ENCODE results near the gene FGR. TPM values are rescaled to one million over a fixed set of nuclear protein-coding genes. Genes with fewer than 3 reads are reported as not detected.

Gene FGR
- total RNA-seq, 1 donor from 2014 or later: 0.25 TPM

GRCh38 chr1:27563591-27564471 is 71.2 kb downstream of the FGR start:
- Mint-ChIP-seq H3K4me3 (ENCODE audit: low read depth) (no peak overlapping the region), H3K4me1 (ENCODE audit: low read depth) (peaks cover 10% of the 10 kb centered on the region), H3K9me3 (no peaks in the 10 kb centered on the region)

GRCh38 chr1:27563341-27563590 is 71.7 kb downstream of the FGR start:
- H3K27me3 Mint-ChIP-seq (ENCODE audit: low read depth): no peaks in the 10 kb centered on the region
- H3K4me3 Mint-ChIP-seq (ENCODE audit: low read depth): no peak overlapping the region
- peaks cover 10% of the 10 kb centered on the region for H3K4me1 Mint-ChIP-seq (ENCODE audit: low read depth)
- H3K9me3 Mint-ChIP-seq: no peaks in the 10 kb centered on the region
- H3K36me3 Mint-ChIP-seq (ENCODE audit: low read depth): no peaks in the 10 kb centered on the region
- no peak for DNase-seq (ENCODE audit: low spot score)
- intact Hi-C loops (cut with micrococcal nuclease): no loop called here
- H3K27ac Mint-ChIP-seq: no peak overlapping the region

More at GRCh38 chr1:27563591-27564471, 71.2 kb downstream of the FGR start:
- no peak for DNase-seq (ENCODE audit: low spot score)
- Mint-ChIP-seq H3K36me3 (ENCODE audit: low read depth) (no peaks in the 10 kb centered on the region), H3K27ac (no peak overlapping the region), H3K27me3 (ENCODE audit: low read depth) (no peaks in the 10 kb centered on the region)
- intact Hi-C loops (cut with micrococcal nuclease): no loop called here

GRCh38 chr1:27562534-27563340 is 72.2 kb downstream of the FGR start:
- Mint-ChIP-seq H3K4me1 (ENCODE audit: low read depth) (peaks cover 6% of the 10 kb centered on the region), H3K36me3 (ENCODE audit: low read depth) (no peaks in the 10 kb centered on the region), H3K27ac (no peak overlapping the region), H3K9me3 (no peaks in the 10 kb centered on the region), H3K27me3 (ENCODE audit: low read depth) (no peaks in the 10 kb centered on the region), H3K4me3 (ENCODE audit: low read depth) (no peak overlapping the region)
- intact Hi-C loops (cut with micrococcal nuclease): no loop called here
- no peak for DNase-seq (ENCODE audit: low spot score)

Other genes starting within 250 kb of the FGR start
- 3.7 and 3.9 TPM in 2 replicates for gene GPR3, start 242.6 kb downstream of the FGR start, total RNA-seq
- 125 and 128 TPM in 2 replicates for gene WASF2, start 145.0 kb downstream of the FGR start, total RNA-seq
- gene AHDC1, start 31.0 kb downstream of the FGR start, total RNA-seq: 28.5 and 29.3 TPM in 2 replicates
- gene IFI6, start 37.0 kb upstream of the FGR start, total RNA-seq: 35.0 and 35.2 TPM in 2 replicates
- 13.6 and 14.0 TPM in 2 replicates for gene FAM76A, start 90.8 kb upstream of the FGR start, total RNA-seq
- 23.3 and 25.9 TPM in 2 replicates for gene STX12, start 138.0 kb upstream of the FGR start, total RNA-seq
- gene PPP1R8, start 195.6 kb upstream of the FGR start, total RNA-seq: 67.3 and 71.8 TPM in 2 replicates
- gene THEMIS2, start 237.4 kb upstream of the FGR start, total RNA-seq: 25.1 and 29.1 TPM in 2 replicates

Data from activated T-helper 2 cell treated with anti-CD3 and anti-CD28 coated beads, Interferon-gamma antibody, Interleukin-2, Interleukin-4, amounts not matched to agents 10 μg/mL and 5 μg/mL and 100 μg/mL, durations not matched to agents 14 hours and 24 hours and 36 hours (primary cell).